ENCODE results near the gene FOXQ1.

DNA sequence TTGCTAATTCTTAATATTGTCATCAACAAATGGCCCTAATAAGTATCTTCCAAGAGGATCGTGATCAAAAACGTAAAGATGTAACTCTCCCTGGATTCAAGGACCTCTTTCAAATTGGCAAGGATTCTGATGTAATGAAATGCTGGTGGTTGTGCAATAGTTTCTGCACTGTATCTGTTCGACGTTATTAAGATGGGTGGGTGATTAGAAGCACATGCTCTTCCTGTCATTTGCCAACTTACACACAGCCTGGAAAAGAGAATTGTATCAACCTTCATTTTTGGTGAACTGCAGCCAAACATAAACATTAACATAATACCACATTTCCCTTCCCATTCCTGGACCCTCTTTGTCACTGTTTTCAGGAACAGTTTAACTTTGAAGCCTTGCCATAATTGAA, 9.8 kb downstream of the FOXQ1 start:
- TF ChIP-seq, protein P1, sequence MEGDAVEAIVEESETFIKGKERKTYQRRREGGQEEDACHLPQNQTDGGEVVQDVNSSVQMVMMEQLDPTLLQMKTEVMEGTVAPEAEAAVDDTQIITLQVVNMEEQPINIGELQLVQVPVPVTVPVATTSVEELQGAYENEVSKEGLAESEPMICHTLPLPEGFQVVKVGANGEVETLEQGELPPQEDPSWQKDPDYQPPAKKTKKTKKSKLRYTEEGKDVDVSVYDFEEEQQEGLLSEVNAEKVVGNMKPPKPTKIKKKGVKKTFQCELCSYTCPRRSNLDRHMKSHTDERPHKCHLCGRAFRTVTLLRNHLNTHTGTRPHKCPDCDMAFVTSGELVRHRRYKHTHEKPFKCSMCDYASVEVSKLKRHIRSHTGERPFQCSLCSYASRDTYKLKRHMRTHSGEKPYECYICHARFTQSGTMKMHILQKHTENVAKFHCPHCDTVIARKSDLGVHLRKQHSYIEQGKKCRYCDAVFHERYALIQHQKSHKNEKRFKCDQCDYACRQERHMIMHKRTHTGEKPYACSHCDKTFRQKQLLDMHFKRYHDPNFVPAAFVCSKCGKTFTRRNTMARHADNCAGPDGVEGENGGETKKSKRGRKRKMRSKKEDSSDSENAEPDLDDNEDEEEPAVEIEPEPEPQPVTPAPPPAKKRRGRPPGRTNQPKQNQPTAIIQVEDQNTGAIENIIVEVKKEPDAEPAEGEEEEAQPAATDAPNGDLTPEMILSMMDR (IDR thresholded peaks at IDR 0.05): no peak
- TF ChIP-seq POLR2AphosphoS5 (IDR thresholded peaks at IDR 0.05; ENCODE audit: insufficient read depth in 1 of 2, low read depth in 1 of 2): no peak
